Measurements from ENCODE around the gene DMXL2. TPM values are rescaled to one million over a fixed set of nuclear protein-coding genes. Genes with fewer than 3 reads are reported as not detected.

DMXL2 gene
- total and polyA plus RNA-seq, 9 of the 15 experiments (the other 6 are each of a cell fraction or from before 2014, with no cell fraction given), result 9.3 to 57.7 (median 30.7) TPM

- peak; percentile 72; the same call in 1 of the 2 replicates for TF ChIP-seq CXXC5 (CRISPR knock-in tag; IDR thresholded peaks at IDR 0.05)
- TF ChIP-seq SRSF7 (optimal IDR thresholded peaks at IDR 0.05; ENCODE audit: low read depth, low read length), result no peak
- no peak for TF ChIP-seq DNMT1 (IDR thresholded peaks at IDR 0.05)
- peak; percentile 31; the same call in 1 of the 2 replicates for TF ChIP-seq BHLHE40 (IDR thresholded peaks at IDR 0.05; ENCODE audit: low read length)
- TF ChIP-seq RAD51 (IDR thresholded peaks at IDR 0.05; ENCODE audit: borderline replicate concordance, low read depth), result peak; percentile 64; the same call in 1 of the 2 replicates
- no peak for TF ChIP-seq ZC3H8 (IDR thresholded peaks at IDR 0.05)
- no peak for TF ChIP-seq TSC22D4 (tag; IDR thresholded peaks at IDR 0.05)
- TF ChIP-seq SRF (CRISPR knock-in tag; IDR thresholded peaks at IDR 0.05), result no peak
- TF ChIP-seq, protein P1, sequence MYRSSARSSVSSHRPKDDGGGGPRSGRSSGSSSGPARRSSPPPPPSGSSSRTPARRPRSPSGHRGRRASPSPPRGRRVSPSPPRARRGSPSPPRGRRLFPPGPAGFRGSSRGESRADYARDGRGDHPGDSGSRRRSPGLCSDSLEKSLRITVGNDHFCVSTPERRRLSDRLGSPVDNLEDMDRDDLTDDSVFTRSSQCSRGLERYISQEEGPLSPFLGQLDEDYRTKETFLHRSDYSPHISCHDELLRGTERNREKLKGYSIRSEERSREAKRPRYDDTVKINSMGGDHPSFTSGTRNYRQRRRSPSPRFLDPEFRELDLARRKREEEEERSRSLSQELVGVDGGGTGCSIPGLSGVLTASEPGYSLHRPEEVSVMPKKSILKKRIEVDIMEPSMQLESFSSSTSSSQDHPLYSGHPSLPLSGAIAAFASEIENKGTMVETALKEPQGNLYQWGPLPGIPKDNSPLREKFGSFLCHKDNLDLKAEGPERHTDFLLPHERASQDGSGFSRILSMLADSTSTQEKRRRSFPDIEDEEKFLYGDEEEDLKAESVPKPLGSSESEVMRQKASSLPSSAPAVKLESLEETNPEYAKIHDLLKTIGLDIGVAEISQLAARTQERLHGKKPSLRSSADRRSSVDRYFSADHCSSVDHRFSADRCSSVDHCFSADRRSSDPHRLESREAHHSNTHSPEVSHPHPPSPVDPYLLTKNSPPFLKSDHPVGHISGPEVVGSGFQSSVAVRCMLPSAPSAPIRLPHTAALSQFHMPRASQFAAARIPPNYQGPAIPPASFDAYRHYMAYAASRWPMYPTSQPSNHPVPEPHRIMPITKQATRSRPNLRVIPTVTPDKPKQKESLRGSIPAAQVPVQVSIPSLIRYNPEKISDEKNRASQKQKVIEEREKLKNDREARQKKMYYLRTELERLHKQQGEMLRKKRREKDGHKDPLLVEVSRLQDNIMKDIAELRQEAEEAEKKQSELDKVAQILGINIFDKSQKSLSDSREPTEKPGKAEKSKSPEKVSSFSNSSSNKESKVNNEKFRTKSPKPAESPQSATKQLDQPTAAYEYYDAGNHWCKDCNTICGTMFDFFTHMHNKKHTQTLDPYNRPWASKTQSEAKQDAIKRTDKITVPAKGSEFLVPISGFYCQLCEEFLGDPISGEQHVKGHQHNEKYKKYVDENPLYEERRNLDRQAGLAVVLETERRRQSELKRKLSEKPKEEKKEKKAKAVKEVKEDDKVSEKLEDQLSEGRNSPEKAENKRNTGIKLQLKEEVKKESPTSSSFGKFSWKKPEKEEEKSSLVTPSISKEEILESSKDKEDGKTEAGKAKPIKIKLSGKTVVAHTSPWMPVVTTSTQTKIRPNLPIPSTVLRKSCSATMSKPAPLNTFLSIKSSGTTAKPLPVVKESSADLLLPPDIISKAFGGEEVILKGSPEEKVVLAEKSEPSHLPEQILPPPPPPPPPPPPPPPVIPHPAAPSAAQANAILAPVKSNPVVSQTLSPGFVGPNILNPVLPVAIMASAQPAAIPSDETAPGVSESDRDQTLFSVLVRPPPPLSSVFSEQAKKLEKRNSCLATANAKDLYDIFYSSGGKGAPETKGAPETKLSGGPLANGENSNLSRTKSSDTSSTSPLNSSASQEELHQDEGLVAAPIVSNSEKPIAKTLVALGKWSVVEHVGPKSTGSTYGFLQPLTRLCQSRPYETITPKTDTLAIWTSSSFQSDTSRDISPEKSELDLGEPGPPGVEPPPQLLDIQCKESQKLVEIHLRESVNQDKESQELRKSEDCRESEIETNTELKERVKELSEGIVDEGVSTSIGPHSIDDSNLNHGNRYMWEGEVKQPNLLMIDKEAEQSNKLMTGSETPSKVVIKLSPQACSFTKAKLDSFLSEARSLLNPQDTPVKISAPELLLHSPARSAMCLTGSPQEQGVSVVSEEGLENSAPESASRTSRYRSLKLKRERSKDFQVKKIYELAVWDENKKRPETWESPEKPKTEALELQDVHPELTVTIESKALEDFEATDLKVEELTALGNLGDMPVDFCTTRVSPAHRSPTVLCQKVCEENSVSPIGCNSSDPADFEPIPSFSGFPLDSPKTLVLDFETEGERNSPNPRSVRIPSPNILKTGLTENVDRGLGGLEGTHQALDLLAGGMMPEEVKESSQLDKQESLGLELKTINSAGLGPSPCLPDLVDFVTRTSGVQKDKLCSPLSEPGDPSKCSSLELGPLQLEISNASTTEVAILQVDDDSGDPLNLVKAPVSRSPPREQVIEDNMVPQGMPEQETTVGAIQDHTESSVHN (IDR thresholded peaks at IDR 0.05; ENCODE audit: borderline replicate concordance in 1 of 2, low read depth in 1 of 2), result no peak
- TF ChIP-seq OTX1 (CRISPR knock-in tag; IDR thresholded peaks at IDR 0.05), result no peak
- no peak for TF ChIP-seq PRMT5 (CRISPR knock-in tag; IDR thresholded peaks at IDR 0.05)
- no peak for TF ChIP-seq HSF4 (CRISPR knock-in tag; IDR thresholded peaks at IDR 0.05; ENCODE audit: borderline replicate concordance)
- TF ChIP-seq, protein P2, sequence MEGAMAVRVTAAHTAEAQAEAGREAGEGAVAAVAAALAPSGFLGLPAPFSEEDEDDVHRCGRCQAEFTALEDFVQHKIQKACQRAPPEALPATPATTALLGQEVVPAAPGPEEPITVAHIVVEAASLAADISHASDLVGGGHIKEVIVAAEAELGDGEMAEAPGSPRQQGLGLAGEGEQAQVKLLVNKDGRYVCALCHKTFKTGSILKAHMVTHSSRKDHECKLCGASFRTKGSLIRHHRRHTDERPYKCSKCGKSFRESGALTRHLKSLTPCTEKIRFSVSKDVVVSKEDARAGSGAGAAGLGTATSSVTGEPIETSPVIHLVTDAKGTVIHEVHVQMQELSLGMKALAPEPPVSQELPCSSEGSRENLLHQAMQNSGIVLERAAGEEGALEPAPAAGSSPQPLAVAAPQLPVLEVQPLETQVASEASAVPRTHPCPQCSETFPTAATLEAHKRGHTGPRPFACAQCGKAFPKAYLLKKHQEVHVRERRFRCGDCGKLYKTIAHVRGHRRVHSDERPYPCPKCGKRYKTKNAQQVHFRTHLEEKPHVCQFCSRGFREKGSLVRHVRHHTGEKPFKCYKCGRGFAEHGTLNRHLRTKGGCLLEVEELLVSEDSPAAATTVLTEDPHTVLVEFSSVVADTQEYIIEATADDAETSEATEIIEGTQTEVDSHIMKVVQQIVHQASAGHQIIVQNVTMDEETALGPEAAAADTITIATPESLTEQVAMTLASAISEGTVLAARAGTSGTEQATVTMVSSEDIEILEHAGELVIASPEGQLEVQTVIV (CRISPR knock-in tag; IDR thresholded peaks at IDR 0.05; ENCODE audit: borderline replicate concordance), result no peak
- TF ChIP-seq, protein P3, sequence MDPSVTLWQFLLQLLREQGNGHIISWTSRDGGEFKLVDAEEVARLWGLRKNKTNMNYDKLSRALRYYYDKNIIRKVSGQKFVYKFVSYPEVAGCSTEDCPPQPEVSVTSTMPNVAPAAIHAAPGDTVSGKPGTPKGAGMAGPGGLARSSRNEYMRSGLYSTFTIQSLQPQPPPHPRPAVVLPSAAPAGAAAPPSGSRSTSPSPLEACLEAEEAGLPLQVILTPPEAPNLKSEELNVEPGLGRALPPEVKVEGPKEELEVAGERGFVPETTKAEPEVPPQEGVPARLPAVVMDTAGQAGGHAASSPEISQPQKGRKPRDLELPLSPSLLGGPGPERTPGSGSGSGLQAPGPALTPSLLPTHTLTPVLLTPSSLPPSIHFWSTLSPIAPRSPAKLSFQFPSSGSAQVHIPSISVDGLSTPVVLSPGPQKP (CRISPR knock-in tag; IDR thresholded peaks at IDR 0.05), result no peak
- no peak for TF ChIP-seq HNRNPL (IDR thresholded peaks at IDR 0.05; ENCODE audit: low read depth, low read length)
- TF ChIP-seq U2AF2 (optimal IDR thresholded peaks at IDR 0.05; ENCODE audit: low read depth, low read length), result no peak
- TF ChIP-seq SRSF9 (IDR thresholded peaks at IDR 0.05; ENCODE audit: borderline replicate concordance, low read depth, low read length), result no peak
- no peak for TF ChIP-seq ZNF347 (CRISPR knock-in tag; IDR thresholded peaks at IDR 0.05; ENCODE audit: low read depth)
Measured at GRCh38 chr15:51652084-51652668, 29.6 kb upstream of the DMXL2 start (continued).
